H1 (cell line): Measurements from ENCODE around the gene TADA2B. TPM values are rescaled to one million over a fixed set of nuclear protein-coding genes. Genes with fewer than 3 reads are reported as not detected.

Source experiments
- CTCF ChIA-PET: fragments of 300-600 bp; sonication (Branson Sonifier 250); formaldehyde crosslinking; loops from one replicate; lab custom pipeline; 2021; ENCODE audit not compliant: partially characterized antibody; lab: Charles Lee
- POLR2A ChIA-PET: fragments of 300-600 bp; sonication (Branson Sonifier 250); formaldehyde crosslinking; loops from one replicate; lab custom pipeline; 2021; ENCODE audit warnings: inconsistent platforms; ENCODE audit not compliant: partially characterized antibody; lab: Charles Lee
- DNase-seq, 2 experiments: peaks; one replicate each; pipeline versions ENCODE4 v3.0.0 to v3.0.0-alpha.2; 2010 to 2022; ENCODE audit warnings: low spot score in 2 of 2, low read depth in 1 of 2, mixed read lengths in 1 of 2
- FAIRE-seq: peaks from 2 replicates; lab custom pipeline; 2011; peaks lifted over from hg19 to GRCh38; lab: Jason Lieb, UNC
- H2AFZ ChIP-seq: 2 replicates; pipeline ENCODE4 v1.8.1; 2012; ENCODE audit warnings: low read length, inconsistent platforms
- H2AK5ac ChIP-seq: 2 replicates; pipeline ENCODE4 v1.6.1; 2013; ENCODE audit warnings: low read depth, low read length
- H2BK120ac ChIP-seq: replicated peaks from 2 replicates; pipeline ENCODE3; 2013; ENCODE audit warnings: low read depth, low read length, inconsistent platforms
- H2BK12ac ChIP-seq: 2 replicates; pipeline ENCODE4 v1.6.1; 2013; ENCODE audit warnings: low read depth, low read length
- H2BK15ac ChIP-seq: 2 replicates; pipeline ENCODE4 v1.6.1; 2013; ENCODE audit warnings: low read length
- H2BK20ac ChIP-seq: 2 replicates; pipeline ENCODE4 v1.6.1; 2013; ENCODE audit warnings: low read length
- H2BK5ac ChIP-seq: 2 replicates; pipeline ENCODE4 v1.6.1; 2013; ENCODE audit warnings: low read depth, low read length
- H3K14ac ChIP-seq: 2 replicates; pipeline ENCODE4 v1.6.1; 2013; ENCODE audit warnings: inconsistent platforms; ENCODE audit not compliant: insufficient read length
- H3K18ac ChIP-seq: 2 replicates; pipeline ENCODE4 v1.6.1; 2013; ENCODE audit warnings: low read length; ENCODE audit errors: extremely low read depth
- H3K23ac ChIP-seq: 2 replicates; pipeline ENCODE4 v1.6.1; 2013; ENCODE audit warnings: inconsistent platforms; ENCODE audit not compliant: insufficient read length
- H3K23me2 ChIP-seq: 2 replicates; pipeline ENCODE4 v1.6.1; 2013; ENCODE audit warnings: low read depth, low read length
- H3K27ac ChIP-seq: 2 replicates; pipeline ENCODE4 v1.6.1; 2011; ENCODE audit warnings: low read depth, low read length, inconsistent platforms
- H3K27me3 ChIP-seq, 4 experiments: replicated peaks in 1 of 4; 1 replicate in 1 of 4; 2 replicates in 3 of 4; pipeline versions ENCODE4 v1.6.1 to v1.8.1; 2011 to 2013; ENCODE audit warnings: low read length in 3 of 4, mild to moderate bottlenecking in 3 of 4, inconsistent platforms in 2 of 4, mixed read lengths in 2 of 4, moderate library complexity in 1 of 4; ENCODE audit not compliant: control insufficient read depth in 3 of 4, insufficient read depth in 3 of 4; ENCODE audit errors: extremely low read depth in 1 of 4
- H3K36me3 ChIP-seq, 4 experiments: 2 replicates each; pipeline versions ENCODE4 v1.6.1 to v1.8.1; 2011 to 2013; ENCODE audit warnings: mild to moderate bottlenecking in 4 of 4, low read length in 3 of 4, moderate library complexity in 2 of 4, control low read depth in 1 of 4, inconsistent platforms in 1 of 4; ENCODE audit not compliant: insufficient read depth in 4 of 4, control insufficient read depth in 2 of 4
- H3K4ac ChIP-seq: replicated peaks from 2 replicates; pipeline ENCODE3; 2013; ENCODE audit warnings: low read length, low read depth, mixed read lengths, inconsistent platforms; ENCODE audit not compliant: insufficient read length
- H3K4me1 ChIP-seq, 4 experiments: replicated peaks in 1 of 4; 1 replicate in 1 of 4; 2 replicates in 3 of 4; pipeline versions ENCODE4 v1.6.1 to v1.8.1; 2011 to 2013; ENCODE audit warnings: low read length in 3 of 4, inconsistent platforms in 2 of 4, mixed read lengths in 1 of 4; ENCODE audit not compliant: insufficient read depth in 4 of 4, control insufficient read depth in 3 of 4
- H3K4me2 ChIP-seq, 2 experiments: 2 replicates each; pipeline versions ENCODE4 v1.6.1 to v1.8.1; 2011 to 2013; ENCODE audit warnings: low read depth in 2 of 2, low read length in 2 of 2, control low read depth in 1 of 2, inconsistent platforms in 1 of 2, mild to moderate bottlenecking in 1 of 2; ENCODE audit not compliant: insufficient read depth in 1 of 2
- H3K4me3 ChIP-seq, 4 experiments: fragments of 200-600, 300-600 bp in 1 of 4; sonication (generic), shearing (Covaris generic), sonication (Bioruptor Twin) in 1 of 4; 2 replicates each; pipeline versions ENCODE4 v1.5.1 to v1.8.1; 2011 to 2016; ENCODE audit warnings: low read length in 4 of 4, low read depth in 3 of 4, control low read depth in 2 of 4, inconsistent platforms in 2 of 4, mild to moderate bottlenecking in 2 of 4, mixed read lengths in 1 of 4, moderate library complexity in 1 of 4; ENCODE audit not compliant: insufficient read depth in 2 of 4; ENCODE audit errors: extremely low read depth in 1 of 4
- H3K56ac ChIP-seq: replicated peaks from 2 replicates; pipeline ENCODE3; 2013; ENCODE audit warnings: low read depth, mild to moderate bottlenecking, mixed read lengths, low read length, inconsistent platforms; ENCODE audit not compliant: insufficient read length
- H3K79me1 ChIP-seq: 2 replicates; pipeline ENCODE4 v1.6.1; 2013; ENCODE audit warnings: low read depth, low read length, control low read depth
- H3K79me2 ChIP-seq, 2 experiments: 2 replicates each; pipeline versions ENCODE4 v1.6.1 to v1.8.1; 2012 to 2013; ENCODE audit warnings: low read length in 2 of 2, mild to moderate bottlenecking in 2 of 2, inconsistent platforms in 1 of 2; ENCODE audit not compliant: insufficient read depth in 2 of 2, control insufficient read depth in 1 of 2
- H3K9ac ChIP-seq, 4 experiments: replicated peaks in 1 of 4; 1 replicate in 1 of 4; 2 replicates in 3 of 4; pipeline versions ENCODE4 v1.6.1 to v1.8.1; 2011 to 2013; ENCODE audit warnings: low read depth in 3 of 4, low read length in 3 of 4, control low read depth in 2 of 4, mild to moderate bottlenecking in 2 of 4, moderate library complexity in 2 of 4, inconsistent platforms in 1 of 4; ENCODE audit errors: extremely low read depth in 1 of 4
- H3K9me3 ChIP-seq, 2 experiments: 2 replicates each; pipeline versions ENCODE4 v1.6.1 to v1.8.1; 2012 to 2013; ENCODE audit warnings: mild to moderate bottlenecking in 2 of 2, moderate library complexity in 2 of 2, control low read depth in 1 of 2, inconsistent platforms in 1 of 2, low read depth in 1 of 2, low read length in 1 of 2, mixed read lengths in 1 of 2; ENCODE audit not compliant: insufficient read depth in 2 of 2
- H4K20me1 ChIP-seq, 2 experiments: replicated peaks in 1 of 2; 2 replicates each; pipeline versions ENCODE3 to v1.8.1; 2011 to 2013; ENCODE audit warnings: inconsistent platforms in 2 of 2, low read length in 2 of 2, mild to moderate bottlenecking in 1 of 2; ENCODE audit not compliant: insufficient read depth in 2 of 2, control insufficient read depth in 1 of 2
- H4K5ac ChIP-seq: 2 replicates; pipeline ENCODE4 v1.6.1; 2013; ENCODE audit warnings: low read length, low read depth, mixed read lengths, inconsistent platforms; ENCODE audit not compliant: insufficient read length
- H4K8ac ChIP-seq: 2 replicates; pipeline ENCODE4 v1.8.0; 2013; ENCODE audit warnings: mild to moderate bottlenecking, moderate library complexity, low read length, inconsistent platforms; ENCODE audit not compliant: insufficient read depth; ENCODE audit errors: extremely low read depth
- H4K91ac ChIP-seq: replicated peaks from 2 replicates; pipeline ENCODE3; 2013; ENCODE audit warnings: low read length, mixed read lengths, inconsistent platforms; ENCODE audit not compliant: insufficient read length
- WGBS, 2 experiments: shearing (Covaris generic) in 1 of 2; methylation state at CpG; one replicate each; pipeline versions ENCODE4 v1.1.6 to v1.1.7; 2013 to 2015; ENCODE audit warnings: low lambda C conversion rate in 2 of 2, mixed read lengths in 2 of 2, inconsistent platforms in 1 of 2, low coverage in 1 of 2, missing lambda C conversion rate in 1 of 2; ENCODE audit not compliant: insufficient replicate concordance in 2 of 2, insufficient coverage in 1 of 2, insufficient read length in 1 of 2; ENCODE audit errors: extremely low coverage in 1 of 2, missing lambda C conversion rate in 1 of 2; 5-methylcytosine and 5-hydroxymethylcytosine counted together
- polyA plus RNA-seq, 7 experiments: library from polyadenylated mRNA; depleted of rRNA in 3 of 7; stranded (reverse) in 5 of 7; unstranded in 2 of 7; fragments of >200 nt in 5 of 7; fragments of 200-250 nt in 2 of 7; gene quantifications; 1 replicate in 5 of 7; 2 replicates in 1 of 7; 4 replicates in 1 of 7; pipeline versions ENCODE4 v1.2.1 to v1.2.3, GENCODE V29; 2011 to 2013; ENCODE audit warnings: missing spikeins in 2 of 7, mixed read lengths in 2 of 7
- total RNA-seq: library from RNA; stranded (reverse); fragmentation: NEBNext Ultra II Directional; extraction: Animal tissue kit (Norgen Biotek cat#: 25700); gene quantifications from 2 replicates; pipeline ENCODE4 v1.2.1, GENCODE V29; 2021

Gene TADA2B
- total and polyA plus RNA-seq, 2 of the 8 experiments (the other 6 are each of a cell fraction or from before 2014, with no cell fraction given): 5.7 to 12.1 TPM

GRCh38 chr4:7103607-7104365 lies 60.6 kb downstream of the TADA2B start:
- no peak overlapping the region; the same call in 1 of the 2 replicates for H4K8ac ChIP-seq
- WGBS, 2 experiments: 69% methylated on average over 20 of the region's 21 CpGs; no CpG with 5 or more reads in 1 of the 2 experiments
- DNase-seq (no peak), FAIRE-seq (no peak)
- no peak overlapping the region for H3K14ac ChIP-seq
- no peaks in the 10 kb centered on the region for H3K79me1 ChIP-seq
- no peak overlapping the region for H3K27ac ChIP-seq
- no peak overlapping the region for H4K5ac ChIP-seq
- peaks cover 0 to 12% (median 9%) of the 10 kb centered on the region in 4 experiments; a peak in 6 of 7 replicates for H3K4me1 ChIP-seq
- peaks cover 12% of the 10 kb centered on the region; the same call in 1 of the 2 replicates for H3K23me2 ChIP-seq
- peak overlapping the region; percentile 32; the same call in 1 of the 2 replicates for H3K18ac ChIP-seq
- no peak overlapping the region for H3K23ac ChIP-seq
- no peaks in the 10 kb centered on the region for H3K9me3 ChIP-seq
- peak overlapping the region; percentile 29 for H4K91ac ChIP-seq
- H3K4ac ChIP-seq: peak overlapping the region; percentile 76
- H3K27me3 ChIP-seq: peaks cover 2 to 20% (median 17%) of the 10 kb centered on the region in 4 experiments
- ChIA-PET POLR2A (interaction anchor here (0.6 to 1.3 kb wide), 2 partner anchors 413 to 493 kb away, joined by 3 to 4 read pairs; no protein-coding TSS in a partner anchor), CTCF (interaction anchor here (1.1 to 5.1 kb wide), 8 partner anchors 10 to 58 kb away, joined by 3 to 65 read pairs (median 5); no protein-coding TSS in a partner anchor)
- H3K56ac ChIP-seq: no peak overlapping the region
- H2BK120ac ChIP-seq: no peak overlapping the region
- H2BK5ac ChIP-seq: no peak overlapping the region
- no peaks in the 10 kb centered on the region for H3K36me3 ChIP-seq
- H3K4me3 ChIP-seq: peak overlapping the region in 3 of 4 experiments; percentile 11 to 74 (median 32); a peak in 6 of 8 replicates
- H2BK15ac ChIP-seq: peak overlapping the region; percentile 66; the same call in 1 of the 2 replicates
- no peak overlapping the region for H2AK5ac ChIP-seq
- H2BK20ac ChIP-seq: no peak overlapping the region
- H3K79me2 ChIP-seq: no peaks in the 10 kb centered on the region
- peak overlapping the region; percentile 87; the same call in 1 of the 2 replicates for H2AFZ ChIP-seq
- no peak overlapping the region for H3K9ac ChIP-seq
- no peaks in the 10 kb centered on the region for H4K20me1 ChIP-seq
- H3K4me2 ChIP-seq: peak overlapping the region; percentile 78 to 88
- peak overlapping the region; percentile 84; the same call in 1 of the 2 replicates for H2BK12ac ChIP-seq
